Liver (tissue), 3 donors: Measurements from ENCODE around the gene NAA80.

Experiments used
- CTCF ChIP-seq: fragments of 150-350 bp; IDR thresholded peaks from 2 replicates; pipeline ENCODE4 v1.5.1; 2017; ENCODE audit warnings: improper control_type of control experiment, low read depth, low read length; ENCODE audit not compliant: missing input control
- FOXA1 ChIP-seq: IDR thresholded peaks from 2 replicates; pipeline ENCODE4 v1.6.1; 2016; ENCODE audit warnings: antibody characterized with exemption
- HNF4A ChIP-seq, 2 donors: conservative IDR thresholded peaks; 2 replicates each; pipeline ENCODE4 v1.6.1; 2016; ENCODE audit warnings: antibody characterized with exemption in 2 of 2, mild to moderate bottlenecking in 2 of 2
- JUND ChIP-seq, 2 donors: IDR thresholded peaks; 2 replicates each; pipeline ENCODE4 v1.6.1; 2016; ENCODE audit warnings: antibody characterized with exemption in 2 of 2
- MAX ChIP-seq: IDR thresholded peaks from 2 replicates; pipeline ENCODE4 v1.6.1; 2016; ENCODE audit warnings: antibody characterized with exemption
- RAD21 ChIP-seq, 2 donors: IDR thresholded peaks; 2 replicates each; pipeline ENCODE4 v1.6.1; 2016; ENCODE audit warnings: antibody characterized with exemption in 2 of 2, mild to moderate bottlenecking in 2 of 2
- RXRA ChIP-seq, 2 donors: IDR thresholded peaks; 2 replicates each; pipeline ENCODE4 v1.6.1; 2017 to 2018; ENCODE audit warnings: antibody characterized with exemption in 2 of 2, mild to moderate bottlenecking in 1 of 2
- SP1 ChIP-seq: IDR thresholded peaks from 2 replicates; pipeline ENCODE4 v1.6.1; 2018; ENCODE audit warnings: antibody characterized with exemption, mild to moderate bottlenecking
- TAF1 ChIP-seq: conservative IDR thresholded peaks from 2 replicates; pipeline ENCODE4 v1.6.1; 2016; ENCODE audit warnings: antibody characterized with exemption, mild to moderate bottlenecking
- YY1 ChIP-seq: IDR thresholded peaks from 2 replicates; pipeline ENCODE4 v1.6.1; 2016; ENCODE audit warnings: antibody characterized with exemption, mild to moderate bottlenecking
- TF ChIP-seq, protein P1 (sequence below): IDR thresholded peaks from 2 replicates; pipeline ENCODE4 v1.6.1; 2016; ENCODE audit warnings: antibody characterized with exemption, mild to moderate bottlenecking
- donor health status: healthy.
- donor health status: healthy.

- no peak for TF ChIP-seq TAF1
- TF ChIP-seq CTCF = no peak
- TF ChIP-seq RAD21 (IDR thresholded peaks at IDR 0.05) = no peak
- TF ChIP-seq JUND (IDR thresholded peaks at IDR 0.05) = no peak
- TF ChIP-seq MAX = no peak
- no peak for TF ChIP-seq FOXA1
- no peak for TF ChIP-seq YY1
- no peak for TF ChIP-seq HNF4A (conservative IDR thresholded peaks at IDR 0.05)
- TF ChIP-seq, protein P1, sequence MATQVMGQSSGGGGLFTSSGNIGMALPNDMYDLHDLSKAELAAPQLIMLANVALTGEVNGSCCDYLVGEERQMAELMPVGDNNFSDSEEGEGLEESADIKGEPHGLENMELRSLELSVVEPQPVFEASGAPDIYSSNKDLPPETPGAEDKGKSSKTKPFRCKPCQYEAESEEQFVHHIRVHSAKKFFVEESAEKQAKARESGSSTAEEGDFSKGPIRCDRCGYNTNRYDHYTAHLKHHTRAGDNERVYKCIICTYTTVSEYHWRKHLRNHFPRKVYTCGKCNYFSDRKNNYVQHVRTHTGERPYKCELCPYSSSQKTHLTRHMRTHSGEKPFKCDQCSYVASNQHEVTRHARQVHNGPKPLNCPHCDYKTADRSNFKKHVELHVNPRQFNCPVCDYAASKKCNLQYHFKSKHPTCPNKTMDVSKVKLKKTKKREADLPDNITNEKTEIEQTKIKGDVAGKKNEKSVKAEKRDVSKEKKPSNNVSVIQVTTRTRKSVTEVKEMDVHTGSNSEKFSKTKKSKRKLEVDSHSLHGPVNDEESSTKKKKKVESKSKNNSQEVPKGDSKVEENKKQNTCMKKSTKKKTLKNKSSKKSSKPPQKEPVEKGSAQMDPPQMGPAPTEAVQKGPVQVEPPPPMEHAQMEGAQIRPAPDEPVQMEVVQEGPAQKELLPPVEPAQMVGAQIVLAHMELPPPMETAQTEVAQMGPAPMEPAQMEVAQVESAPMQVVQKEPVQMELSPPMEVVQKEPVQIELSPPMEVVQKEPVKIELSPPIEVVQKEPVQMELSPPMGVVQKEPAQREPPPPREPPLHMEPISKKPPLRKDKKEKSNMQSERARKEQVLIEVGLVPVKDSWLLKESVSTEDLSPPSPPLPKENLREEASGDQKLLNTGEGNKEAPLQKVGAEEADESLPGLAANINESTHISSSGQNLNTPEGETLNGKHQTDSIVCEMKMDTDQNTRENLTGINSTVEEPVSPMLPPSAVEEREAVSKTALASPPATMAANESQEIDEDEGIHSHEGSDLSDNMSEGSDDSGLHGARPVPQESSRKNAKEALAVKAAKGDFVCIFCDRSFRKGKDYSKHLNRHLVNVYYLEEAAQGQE = no peak
- no peak for TF ChIP-seq SP1
- no peak for TF ChIP-seq RXRA (IDR thresholded peaks at IDR 0.05)
Observed at GRCh38 chr3:50318615-50319014, 19.4 kb upstream of the NAA80 start.
